ENCODE data around the gene CAMK1D.
"Not testable (repeated sequence)": the region's sequence is repeated elsewhere in the genome, so short reads cannot be mapped to it uniquely, and the experiment has no call there.

Gene CAMK1D

GRCh38 chr10:12341526-12341925 is 7.8 kb upstream of the CAMK1D start:
- H3K4me1 ChIP-seq (ENCODE audit: insufficient read depth, low read length): no peaks in the 10 kb centered on the region
- H3K27me3 ChIP-seq (ENCODE audit: control insufficient read depth in 1 of 2, insufficient read depth in 2 of 2, low read length in 2 of 2): no peaks in the 10 kb centered on the region
- H3K36me3 ChIP-seq (ENCODE audit: insufficient read depth, low read length): no peaks in the 10 kb centered on the region
- H3K9ac ChIP-seq (ENCODE audit: low read length): no peak overlapping the region
- H3K27ac ChIP-seq (ENCODE audit: low read depth, low read length): no peak overlapping the region
- H3K9me3 ChIP-seq (ENCODE audit: low read length): no peaks in the 10 kb centered on the region
- no peak overlapping the region for H3K4me3 ChIP-seq (ENCODE audit: low read depth in 1 of 2, low read length in 2 of 2)

GRCh38 chr10:12344375-12345110 is 4.8 kb upstream of the CAMK1D start:
- Histone ChIP-seq H3K36me3 (ENCODE audit: insufficient read depth, low read length) (no peaks in the 10 kb centered on the region), H3K9me3 (ENCODE audit: low read length) (no peaks in the 10 kb centered on the region), H3K27ac (ENCODE audit: low read depth, low read length) (no peak overlapping the region), H3K9ac (ENCODE audit: low read length) (no peak overlapping the region), H3K4me3 (ENCODE audit: low read depth in 1 of 2, low read length in 2 of 2) (no peak overlapping the region), H3K27me3 (ENCODE audit: control insufficient read depth in 1 of 2, insufficient read depth in 2 of 2, low read length in 2 of 2) (no peaks in the 10 kb centered on the region), H3K4me1 (ENCODE audit: insufficient read depth, low read length) (peaks cover 7% of the 10 kb centered on the region)

GRCh38 chr10:12346707-12347106 is 2.6 kb upstream of the CAMK1D start:
- Histone ChIP-seq H3K9me3 (ENCODE audit: low read length) (no peaks in the 10 kb centered on the region), H3K27ac (ENCODE audit: low read depth, low read length) (no peak overlapping the region), H3K9ac (ENCODE audit: low read length) (no peak overlapping the region)

GRCh38 chr10:12348294-12348869 is 965 bp upstream of the CAMK1D start:
- Histone ChIP-seq H3K4me3 (ENCODE audit: low read depth in 1 of 2, low read length in 2 of 2) (peak overlapping the region in 1 of 2 donors; percentile 47), H3K36me3 (ENCODE audit: insufficient read depth, low read length) (no peaks in the 10 kb centered on the region), H3K27me3 (ENCODE audit: control insufficient read depth in 1 of 2, insufficient read depth in 2 of 2, low read length in 2 of 2) (no peaks in the 10 kb centered on the region), H3K9me3 (ENCODE audit: low read length) (no peaks in the 10 kb centered on the region), H3K4me1 (ENCODE audit: insufficient read depth, low read length) (peaks cover 20% of the 10 kb centered on the region), H3K9ac (ENCODE audit: low read length) (peak overlapping the region; percentile 58), H3K27ac (ENCODE audit: low read depth, low read length) (peak overlapping the region; percentile 77)

More at GRCh38 chr10:12346707-12347106, 2.6 kb upstream of the CAMK1D start:
- H3K27me3 ChIP-seq (ENCODE audit: control insufficient read depth in 1 of 2, insufficient read depth in 2 of 2, low read length in 2 of 2): no peaks in the 10 kb centered on the region
- no peak overlapping the region for H3K4me3 ChIP-seq (ENCODE audit: low read depth in 1 of 2, low read length in 2 of 2)
- no peaks in the 10 kb centered on the region for H3K36me3 ChIP-seq (ENCODE audit: insufficient read depth, low read length)
- peaks cover 19% of the 10 kb centered on the region for H3K4me1 ChIP-seq (ENCODE audit: insufficient read depth, low read length)

GRCh38 chr10:12349629-12350166 is 351 bp downstream of the CAMK1D start:
- Histone ChIP-seq H3K9ac (ENCODE audit: low read length) (peak overlapping the region; percentile 42), H3K36me3 (ENCODE audit: insufficient read depth, low read length) (no peaks in the 10 kb centered on the region), H3K27ac (ENCODE audit: low read depth, low read length) (peak overlapping the region; percentile 89), H3K27me3 (ENCODE audit: control insufficient read depth in 1 of 2, insufficient read depth in 2 of 2, low read length in 2 of 2) (no peaks in the 10 kb centered on the region), H3K9me3 (ENCODE audit: low read length) (no peaks in the 10 kb centered on the region), H3K4me1 (ENCODE audit: insufficient read depth, low read length) (peaks cover 20% of the 10 kb centered on the region), H3K4me3 (ENCODE audit: low read depth in 1 of 2, low read length in 2 of 2) (peak overlapping the region; percentile 88 to 100)

GRCh38 chr10:12350167-12350872 is 973 bp downstream of the CAMK1D start:
- H3K36me3 ChIP-seq (ENCODE audit: insufficient read depth, low read length): no peaks in the 10 kb centered on the region
- no peaks in the 10 kb centered on the region for H3K27me3 ChIP-seq (ENCODE audit: control insufficient read depth in 1 of 2, insufficient read depth in 2 of 2, low read length in 2 of 2)
- H3K4me1 ChIP-seq (ENCODE audit: insufficient read depth, low read length): peaks cover 20% of the 10 kb centered on the region
- H3K4me3 ChIP-seq (ENCODE audit: low read depth in 1 of 2, low read length in 2 of 2): peak overlapping the region; percentile 88 to 100
- peak overlapping the region; percentile 42 for H3K9ac ChIP-seq (ENCODE audit: low read length)
- peak overlapping the region; percentile 89 for H3K27ac ChIP-seq (ENCODE audit: low read depth, low read length)
- no peaks in the 10 kb centered on the region for H3K9me3 ChIP-seq (ENCODE audit: low read length)

GRCh38 chr10:12350925-12351324 is 1.6 kb downstream of the CAMK1D start:
- Histone ChIP-seq H3K9ac (ENCODE audit: low read length) (peak overlapping the region; percentile 42), H3K4me1 (ENCODE audit: insufficient read depth, low read length) (peaks cover 20% of the 10 kb centered on the region), H3K27me3 (ENCODE audit: control insufficient read depth in 1 of 2, insufficient read depth in 2 of 2, low read length in 2 of 2) (no peaks in the 10 kb centered on the region), H3K4me3 (ENCODE audit: low read depth in 1 of 2, low read length in 2 of 2) (peak overlapping the region; percentile 88 to 100), H3K27ac (ENCODE audit: low read depth, low read length) (peak overlapping the region; percentile 89), H3K36me3 (ENCODE audit: insufficient read depth, low read length) (no peaks in the 10 kb centered on the region), H3K9me3 (ENCODE audit: low read length) (no peaks in the 10 kb centered on the region)

- H3K36me3 ChIP-seq (ENCODE audit: insufficient read depth, low read length): no peaks in the 10 kb centered on the region
- H3K4me3 ChIP-seq (ENCODE audit: low read depth in 1 of 2, low read length in 2 of 2): peak overlapping the region in 1 of 2 donors; percentile 100
- H3K9me3 ChIP-seq (ENCODE audit: low read length): no peaks in the 10 kb centered on the region
- H3K27me3 ChIP-seq (ENCODE audit: control insufficient read depth in 1 of 2, insufficient read depth in 2 of 2, low read length in 2 of 2): no peaks in the 10 kb centered on the region
- no peak overlapping the region for H3K27ac ChIP-seq (ENCODE audit: low read depth, low read length)
- peaks cover 20% of the 10 kb centered on the region for H3K4me1 ChIP-seq (ENCODE audit: insufficient read depth, low read length)
- peak overlapping the region; percentile 42 for H3K9ac ChIP-seq (ENCODE audit: low read length)
These were observed 2.1 kb downstream of the CAMK1D start for GRCh38 chr10:12351447-12351846.

GRCh38 chr10:12351889-12352288 is 2.5 kb downstream of the CAMK1D start:
- Histone ChIP-seq H3K9me3 (ENCODE audit: low read length) (no peaks in the 10 kb centered on the region), H3K4me1 (ENCODE audit: insufficient read depth, low read length) (peaks cover 20% of the 10 kb centered on the region), H3K36me3 (ENCODE audit: insufficient read depth, low read length) (no peaks in the 10 kb centered on the region), H3K27ac (ENCODE audit: low read depth, low read length) (no peak overlapping the region), H3K4me3 (ENCODE audit: low read depth in 1 of 2, low read length in 2 of 2) (no peak overlapping the region), H3K27me3 (ENCODE audit: control insufficient read depth in 1 of 2, insufficient read depth in 2 of 2, low read length in 2 of 2) (no peaks in the 10 kb centered on the region), H3K9ac (ENCODE audit: low read length) (no peak overlapping the region)

GRCh38 chr10:12353399-12354242 is 4.3 kb downstream of the CAMK1D start:
- no peaks in the 10 kb centered on the region for H3K9me3 ChIP-seq (ENCODE audit: low read length)
- no peak overlapping the region for H3K27ac ChIP-seq (ENCODE audit: low read depth, low read length)
- H3K36me3 ChIP-seq (ENCODE audit: insufficient read depth, low read length): no peaks in the 10 kb centered on the region
- H3K4me1 ChIP-seq (ENCODE audit: insufficient read depth, low read length): peaks cover 16% of the 10 kb centered on the region
- H3K9ac ChIP-seq (ENCODE audit: low read length): no peak overlapping the region
- no peaks in the 10 kb centered on the region for H3K27me3 ChIP-seq (ENCODE audit: control insufficient read depth in 1 of 2, insufficient read depth in 2 of 2, low read length in 2 of 2)
- H3K4me3 ChIP-seq (ENCODE audit: low read depth in 1 of 2, low read length in 2 of 2): no peak overlapping the region

GRCh38 chr10:12354696-12355095 is 5.3 kb downstream of the CAMK1D start:
- not testable (repeated sequence) for H3K36me3 ChIP-seq (ENCODE audit: insufficient read depth, low read length); H3K4me3 ChIP-seq (ENCODE audit: low read depth in 1 of 2, low read length in 2 of 2); H3K9ac ChIP-seq (ENCODE audit: low read length); H3K9me3 ChIP-seq (ENCODE audit: low read length); H3K27ac ChIP-seq (ENCODE audit: low read depth, low read length); H3K27me3 ChIP-seq (ENCODE audit: control insufficient read depth in 1 of 2, insufficient read depth in 2 of 2, low read length in 2 of 2)
- H3K4me1 ChIP-seq (ENCODE audit: insufficient read depth, low read length): peaks cover 27% of the 10 kb centered on the region

All from muscle layer of colon (tissue), 2 donors.